Gastrocnemius medialis (tissue), 4 donors: ENCODE data around the gene NCCRP1.

Source experiments
- POLR2A ChIP-seq, 2 donors: fragments of 450-650 bp; IDR thresholded peaks; one replicate each; pipeline ENCODE4 v1.6.1; 2017; ENCODE audit warnings: antibody characterized with exemption in 2 of 2, mild to moderate bottlenecking in 2 of 2, moderate library complexity in 2 of 2
- TF ChIP-seq, protein P1 (sequence below), 5 experiments: fragments of 450-650 bp in 3 of 5; fragments of 200-600 bp in 2 of 5; sonication (generic) in 2 of 5; IDR thresholded peaks in 4 of 5; conservative IDR thresholded peaks in 1 of 5; 1 replicate in 4 of 5; 2 replicates in 1 of 5; pipeline ENCODE4 v1.5.1; 2016 to 2019; ENCODE audit warnings: antibody characterized with exemption in 5 of 5, mild to moderate bottlenecking in 3 of 5, moderate library complexity in 3 of 5

DNA sequence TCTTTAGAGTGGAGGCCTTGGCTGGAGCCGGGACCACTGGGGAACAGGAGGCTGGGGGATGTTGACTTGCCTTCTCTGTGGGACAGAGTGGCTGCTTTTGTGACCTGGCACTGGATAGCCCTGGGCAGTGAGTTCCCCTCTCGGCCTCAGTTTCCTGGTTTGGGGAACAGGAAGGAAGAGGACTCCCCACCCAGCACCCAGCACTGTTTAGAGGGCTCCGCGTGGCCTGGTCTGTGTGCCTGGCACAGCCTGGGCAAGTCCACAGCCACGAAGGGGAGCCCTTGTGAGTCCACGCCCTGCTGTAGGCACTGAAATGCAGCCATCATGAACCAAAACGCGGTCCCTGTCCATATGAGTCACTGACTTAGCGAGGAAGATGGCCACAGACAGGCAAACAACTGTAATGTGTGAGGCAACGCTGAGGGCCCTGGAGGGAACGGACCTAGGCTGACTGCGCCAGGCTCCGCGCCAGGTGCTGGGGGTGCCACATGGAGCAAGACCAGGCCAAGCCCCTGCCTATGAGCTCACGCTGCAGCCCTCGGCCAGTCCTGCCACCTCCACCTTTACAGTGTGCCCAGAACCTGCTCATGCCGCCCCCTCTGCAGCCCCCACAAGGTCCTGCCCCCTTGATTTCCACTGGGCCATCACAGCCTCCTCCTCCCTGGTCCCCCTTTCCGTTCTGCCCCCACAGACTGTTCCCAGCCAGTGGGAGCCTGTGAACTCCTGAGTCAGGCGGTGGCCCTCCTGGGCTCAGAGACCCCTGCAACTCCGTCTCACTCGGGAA lies 35.7 kb upstream of the NCCRP1 start:
- TF ChIP-seq POLR2A (IDR thresholded peaks at IDR 0.05): no peak
- TF ChIP-seq, protein P1, sequence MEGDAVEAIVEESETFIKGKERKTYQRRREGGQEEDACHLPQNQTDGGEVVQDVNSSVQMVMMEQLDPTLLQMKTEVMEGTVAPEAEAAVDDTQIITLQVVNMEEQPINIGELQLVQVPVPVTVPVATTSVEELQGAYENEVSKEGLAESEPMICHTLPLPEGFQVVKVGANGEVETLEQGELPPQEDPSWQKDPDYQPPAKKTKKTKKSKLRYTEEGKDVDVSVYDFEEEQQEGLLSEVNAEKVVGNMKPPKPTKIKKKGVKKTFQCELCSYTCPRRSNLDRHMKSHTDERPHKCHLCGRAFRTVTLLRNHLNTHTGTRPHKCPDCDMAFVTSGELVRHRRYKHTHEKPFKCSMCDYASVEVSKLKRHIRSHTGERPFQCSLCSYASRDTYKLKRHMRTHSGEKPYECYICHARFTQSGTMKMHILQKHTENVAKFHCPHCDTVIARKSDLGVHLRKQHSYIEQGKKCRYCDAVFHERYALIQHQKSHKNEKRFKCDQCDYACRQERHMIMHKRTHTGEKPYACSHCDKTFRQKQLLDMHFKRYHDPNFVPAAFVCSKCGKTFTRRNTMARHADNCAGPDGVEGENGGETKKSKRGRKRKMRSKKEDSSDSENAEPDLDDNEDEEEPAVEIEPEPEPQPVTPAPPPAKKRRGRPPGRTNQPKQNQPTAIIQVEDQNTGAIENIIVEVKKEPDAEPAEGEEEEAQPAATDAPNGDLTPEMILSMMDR (IDR thresholded peaks at IDR 0.05 in 4 of 5, conservative IDR thresholded peaks at IDR 0.05 in 1 of 5): no peak
